GM19043 (cell line): ENCODE data around the gene SRP54.
A peak's percentile ranks its signal among the peaks of the same experiment; 100 is the strongest.
"Not testable (repeated sequence)": the region's sequence is repeated elsewhere in the genome, so short reads cannot be mapped to it uniquely, and the experiment has no call there.

Experiments used
- ATAC-seq: cut with Tn5 transposase; IDR thresholded peaks from one replicate; pipeline ENCODE4 v1.9.1; 2021; ENCODE audit warnings: low read depth; ENCODE audit not compliant: unreplicated experiment

SRP54 gene

DNA sequence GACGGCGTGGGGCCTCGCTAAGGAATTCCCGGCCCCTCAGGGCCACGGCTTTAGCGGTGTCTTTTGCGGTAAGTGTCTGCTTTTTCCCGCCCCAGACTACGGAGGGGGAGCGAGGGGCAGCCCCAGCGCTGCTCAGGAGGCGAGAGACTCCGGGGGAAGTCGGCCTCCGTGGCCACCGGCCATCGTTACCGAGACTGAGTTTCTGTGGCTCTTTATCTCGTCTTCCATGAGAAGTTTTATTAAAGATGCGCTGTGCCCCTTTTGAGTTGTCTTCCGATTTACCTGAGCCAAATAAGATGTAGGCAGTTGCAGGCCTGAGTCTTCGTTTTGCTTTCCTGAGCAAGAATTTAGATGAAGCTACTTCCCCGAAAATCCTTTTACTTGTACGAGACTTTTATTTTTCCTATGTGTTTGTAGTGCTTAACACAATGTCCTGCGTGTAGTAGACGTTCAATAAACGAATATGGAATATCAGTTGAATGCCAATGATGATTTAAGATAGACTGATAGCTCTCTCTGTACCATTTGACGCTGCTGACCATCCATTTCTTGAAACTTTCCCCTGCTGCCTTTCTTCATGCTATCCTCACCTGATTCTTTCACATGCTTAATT, 462 bp downstream of the SRP54 start:
- ATAC-seq = peak; percentile 23

DNA sequence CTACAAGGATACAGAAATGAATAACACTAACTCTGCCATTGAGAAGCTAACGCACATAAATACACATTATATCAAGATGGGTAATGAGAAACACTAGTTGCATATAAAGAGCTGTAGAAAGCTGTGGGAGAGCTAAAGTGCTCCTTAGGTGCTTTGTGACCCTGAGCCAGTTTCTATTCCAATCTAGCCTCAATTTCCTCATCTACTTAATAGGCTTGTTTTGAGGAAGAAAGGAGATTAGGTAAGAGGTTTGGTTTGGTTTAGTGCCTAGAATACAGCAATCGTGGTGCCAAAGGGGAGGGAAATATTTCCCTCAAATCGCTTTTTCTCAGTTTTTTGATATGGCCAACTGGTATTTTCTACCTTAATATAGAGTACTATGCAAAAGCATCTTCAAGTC, 994 bp downstream of the SRP54 start:
- no peak for ATAC-seq

DNA sequence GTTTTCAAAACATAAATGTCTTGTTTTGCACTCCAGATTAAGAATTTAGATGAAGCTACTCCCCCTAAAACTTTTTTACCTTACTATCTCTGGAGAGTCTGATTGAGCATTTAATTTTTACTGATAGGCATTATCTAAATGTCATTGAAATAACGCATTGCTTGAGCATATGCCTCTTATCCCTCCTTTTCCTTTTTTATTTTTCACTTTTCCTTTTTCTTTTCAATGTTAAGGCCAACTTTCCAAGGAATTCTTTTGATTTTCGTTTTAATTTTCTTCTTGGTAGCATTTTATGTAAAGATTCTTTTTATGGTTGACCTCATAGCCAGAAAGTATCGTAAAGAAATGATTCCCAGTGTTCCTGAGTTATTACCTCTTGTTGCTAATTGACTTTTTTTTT, 2.9 kb downstream of the SRP54 start:
- ATAC-seq = no peak

DNA sequence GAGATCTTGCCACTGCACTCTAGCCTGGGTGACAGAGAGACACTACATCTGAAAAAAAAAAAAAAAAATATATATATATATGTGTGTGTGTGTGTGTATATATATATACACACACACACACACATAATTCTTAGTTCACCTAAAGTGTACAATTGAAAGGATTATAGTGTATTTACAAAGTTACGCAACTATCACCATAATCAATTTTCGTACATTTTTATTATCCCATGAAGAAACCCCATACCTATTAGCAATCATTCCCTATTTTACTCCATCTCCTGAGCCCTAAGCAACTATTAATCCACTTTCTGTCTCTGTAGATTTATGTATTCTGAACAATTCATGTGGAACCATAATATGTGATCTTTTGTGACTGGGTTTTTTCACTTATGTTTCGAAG, 4.4 kb downstream of the SRP54 start:
- ATAC-seq = no peak

DNA sequence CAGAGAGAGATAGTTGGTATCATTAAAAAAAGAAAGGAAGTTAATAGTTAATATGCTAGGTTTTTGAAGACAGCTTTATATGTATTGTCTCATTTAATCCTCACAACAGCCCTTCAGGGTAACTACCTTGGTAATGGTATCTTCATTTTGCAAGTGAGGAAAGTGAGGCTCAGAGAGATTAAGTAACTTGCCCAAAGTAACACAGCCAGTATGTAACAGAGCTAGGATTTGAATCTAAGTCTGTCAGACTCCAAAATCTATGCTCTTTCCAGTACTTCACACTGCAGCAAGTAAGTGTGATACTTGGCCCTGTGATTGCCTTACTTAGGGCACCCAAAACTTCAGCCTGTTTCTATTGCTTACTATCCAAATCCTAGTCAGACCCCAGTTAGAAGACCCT, 7.0 kb downstream of the SRP54 start:
- no peak for ATAC-seq

DNA sequence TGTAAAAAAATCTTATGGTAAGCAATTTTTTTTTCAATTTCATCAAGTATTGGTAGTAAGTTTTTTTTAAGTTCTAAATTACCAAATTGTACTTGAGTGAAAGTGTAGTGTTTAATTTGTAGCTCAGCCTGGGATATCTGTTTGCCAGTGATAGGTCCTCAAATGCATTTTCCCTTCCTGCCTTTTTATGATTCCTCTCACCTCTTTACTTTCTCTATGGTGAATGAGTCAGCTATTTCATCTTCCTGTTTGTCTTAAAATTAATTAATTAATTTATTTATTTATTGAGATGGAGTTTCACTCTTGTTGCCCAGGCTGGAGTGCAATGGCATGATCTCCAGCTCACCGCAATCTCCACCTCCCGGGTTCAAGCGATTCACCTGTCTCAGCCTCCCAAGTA, 10.6 kb downstream of the SRP54 start:
- no peak for ATAC-seq

DNA sequence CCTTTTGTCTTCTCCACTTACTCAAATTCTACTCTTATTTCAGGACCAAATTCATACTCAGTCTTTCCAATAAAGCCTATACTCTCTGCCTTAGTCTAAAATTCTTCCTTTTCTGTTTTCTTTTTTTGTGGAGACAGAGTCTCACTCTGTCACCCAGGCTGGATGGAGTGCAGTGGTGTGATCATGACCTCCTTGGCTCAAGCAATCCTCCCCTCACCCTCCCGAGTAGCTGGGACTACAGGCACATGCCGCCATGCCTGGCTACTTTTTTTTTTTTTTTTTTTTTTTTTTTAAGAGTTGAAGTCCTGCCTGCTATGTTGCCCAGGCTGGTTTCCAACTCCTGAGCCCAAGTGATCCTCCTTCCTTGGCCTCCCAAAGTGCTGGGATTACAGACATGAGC, 11.9 kb downstream of the SRP54 start:
- ATAC-seq = no peak

DNA sequence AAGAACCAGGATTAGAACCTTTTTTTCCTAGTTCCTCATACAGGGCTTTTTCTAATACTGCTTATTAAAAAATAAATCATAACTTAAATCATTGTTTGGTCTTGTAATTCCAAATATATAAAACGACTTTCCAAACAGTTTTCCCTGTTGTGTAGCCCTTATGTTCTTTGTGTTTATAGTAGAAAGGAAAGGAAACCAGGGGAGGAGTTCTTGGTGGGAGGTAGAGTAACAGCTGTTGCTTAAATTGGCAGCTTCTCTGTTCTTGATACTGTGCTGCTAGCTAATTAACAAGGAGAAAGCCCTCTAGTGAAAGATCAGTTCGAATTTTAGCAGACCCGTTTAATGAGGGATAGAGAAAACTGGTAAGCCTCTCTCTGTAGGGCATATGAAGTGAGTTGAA, 15.0 kb downstream of the SRP54 start:
- no peak for ATAC-seq

DNA sequence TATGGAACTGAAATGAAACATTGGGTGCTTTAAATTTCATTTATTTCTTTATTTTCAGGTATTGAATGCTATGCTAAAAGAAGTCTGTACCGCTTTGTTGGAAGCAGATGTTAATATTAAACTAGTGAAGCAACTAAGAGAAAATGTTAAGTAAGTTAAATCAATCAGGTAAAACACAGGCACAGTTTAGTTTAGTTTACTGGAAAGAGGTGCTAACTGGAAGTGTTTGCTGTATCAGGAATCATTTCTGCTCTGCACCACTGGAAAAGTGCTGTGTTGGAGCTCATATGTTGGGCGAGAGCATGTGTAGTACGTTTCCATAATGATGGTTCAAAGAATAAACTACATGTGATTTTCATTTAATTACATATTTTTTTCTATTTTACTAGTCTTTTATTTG, 16.7 kb downstream of the SRP54 start:
- no peak for ATAC-seq

DNA sequence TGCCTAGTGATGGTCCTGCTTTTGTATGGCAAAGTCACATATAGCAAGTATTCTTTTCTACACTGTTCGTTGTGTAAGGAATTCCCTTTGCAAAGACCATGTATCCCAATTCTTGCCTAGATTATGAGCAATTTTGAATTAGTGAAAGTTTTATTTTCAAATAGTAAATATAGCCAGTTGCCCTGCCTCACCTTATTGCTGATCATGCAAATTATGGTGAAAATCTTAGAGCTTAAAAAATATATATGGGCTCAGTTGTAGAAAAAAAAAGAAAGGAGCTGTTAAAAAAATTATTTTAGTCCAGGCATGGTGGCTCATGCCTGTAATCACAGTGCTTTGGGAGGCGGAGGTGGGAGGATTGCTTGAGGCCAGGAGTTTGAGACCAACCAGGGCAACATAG, 18.8 kb downstream of the SRP54 start:
- no peak for ATAC-seq

DNA sequence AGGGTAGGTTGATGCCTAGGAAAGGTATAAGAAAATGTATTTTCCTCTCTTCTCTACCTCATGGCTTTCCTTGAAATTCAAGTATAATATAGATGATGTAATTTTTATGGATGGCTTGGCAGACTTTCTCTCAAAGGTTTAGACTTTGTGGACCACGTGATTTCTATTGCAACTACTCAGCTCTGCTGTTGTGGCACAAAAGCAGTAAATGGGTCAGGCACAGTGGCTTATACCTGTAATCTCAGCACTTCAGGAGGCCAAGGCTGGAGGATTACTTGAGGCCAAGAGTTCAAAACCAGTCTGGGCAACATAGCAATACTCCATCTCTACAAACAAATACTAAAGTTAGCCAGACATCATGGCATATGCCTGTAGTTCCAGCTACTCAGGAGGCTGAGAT, 22.0 kb downstream of the SRP54 start:
- ATAC-seq = no peak

DNA sequence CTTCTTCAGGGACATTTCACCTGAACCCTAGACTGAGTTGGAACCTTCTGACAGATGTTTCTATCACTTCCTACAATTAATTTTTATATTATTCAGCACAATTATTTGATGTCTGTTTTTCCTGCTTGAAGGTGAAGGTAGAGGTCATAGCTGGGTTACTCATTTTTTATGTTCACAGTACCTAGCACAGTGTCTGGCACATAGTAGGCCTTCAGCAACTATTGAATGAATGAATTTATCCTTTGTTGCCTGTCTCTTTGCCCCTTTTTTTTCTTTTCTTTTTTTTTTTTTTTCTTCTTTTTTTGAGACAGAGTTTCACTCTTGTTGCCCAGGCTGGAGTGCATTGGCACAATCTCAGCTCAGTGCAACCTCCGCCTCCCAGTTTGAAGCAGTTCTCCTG, 33.8 kb downstream of the SRP54 start:
- ATAC-seq = no peak

DNA sequence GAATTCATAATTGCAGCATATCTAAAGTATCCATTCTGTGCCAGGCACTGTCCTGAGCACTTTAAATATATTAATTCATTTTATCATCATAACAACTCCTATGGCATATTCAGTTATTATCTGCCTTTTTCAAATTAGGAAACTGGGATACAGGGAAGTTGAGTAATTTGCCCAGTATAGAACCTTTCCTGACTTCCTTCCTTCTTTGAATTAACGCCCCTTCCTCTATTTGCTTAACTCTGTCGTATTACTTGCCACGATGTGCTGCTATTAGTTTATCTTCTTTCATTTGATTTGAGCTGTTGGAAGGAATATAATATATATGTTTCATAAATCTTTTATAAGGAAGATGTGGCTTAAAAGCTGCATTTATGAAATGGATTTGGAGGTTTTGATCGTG, 37.9 kb downstream of the SRP54 start:
- no peak for ATAC-seq

DNA sequence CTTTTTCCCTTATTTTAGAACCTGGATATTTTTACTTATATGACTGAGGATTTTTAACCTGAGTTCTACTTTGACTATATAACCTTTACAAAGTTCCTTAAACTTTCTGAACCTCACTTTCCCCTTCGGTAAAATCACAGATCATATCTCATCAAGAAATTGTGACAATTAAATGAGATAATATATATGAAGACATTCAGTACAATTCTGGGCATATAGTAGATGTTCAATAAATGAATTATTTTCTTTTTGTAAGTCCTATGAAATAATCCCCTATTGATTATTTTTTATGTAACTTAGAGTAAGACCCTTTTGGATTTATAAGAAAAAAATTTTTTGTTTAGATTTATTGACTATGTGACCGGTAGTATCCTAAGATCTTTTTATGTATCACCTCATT, 45.6 kb downstream of the SRP54 start:
- ATAC-seq = no peak

DNA sequence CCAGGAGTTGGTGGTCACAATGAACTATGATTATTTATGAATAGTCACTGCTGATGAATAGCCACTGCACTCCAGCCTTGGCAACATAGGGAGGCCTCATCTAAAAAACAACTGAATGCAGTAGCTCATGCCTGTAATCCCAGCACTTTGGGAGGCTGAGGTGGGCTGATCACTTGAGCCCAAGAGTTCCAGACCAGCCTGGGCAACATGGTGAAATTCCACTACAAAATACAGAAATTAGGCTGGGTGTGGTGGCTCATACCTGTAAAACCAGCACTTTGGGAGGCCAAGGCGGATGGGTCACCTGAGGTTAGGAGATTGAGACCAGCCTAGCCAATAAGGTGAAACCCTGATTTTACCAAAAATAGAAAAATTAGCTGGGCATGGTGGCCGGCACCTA, 49.8 kb downstream of the SRP54 start:
- no peak for ATAC-seq

DNA sequence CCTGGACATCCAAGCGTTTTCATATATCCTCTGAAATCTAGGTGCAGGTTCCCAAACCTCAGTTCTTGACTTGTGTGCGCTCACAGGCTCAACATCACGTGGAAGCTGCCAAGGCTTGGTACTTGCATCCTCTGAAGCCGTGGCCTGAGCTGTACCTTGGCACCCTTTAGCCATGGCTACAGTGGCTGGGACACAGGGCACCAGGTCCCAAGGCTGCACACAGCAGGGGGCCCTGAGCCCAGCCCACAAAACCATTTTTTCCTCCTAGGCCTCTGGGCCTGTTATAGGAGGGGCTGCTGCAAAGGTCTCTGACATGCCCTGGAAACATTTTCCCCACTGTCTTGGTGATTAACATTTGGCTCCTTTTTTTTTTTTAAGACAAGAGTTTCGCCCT, 51.6 kb downstream of the SRP54 start:
- ATAC-seq = no peak

DNA sequence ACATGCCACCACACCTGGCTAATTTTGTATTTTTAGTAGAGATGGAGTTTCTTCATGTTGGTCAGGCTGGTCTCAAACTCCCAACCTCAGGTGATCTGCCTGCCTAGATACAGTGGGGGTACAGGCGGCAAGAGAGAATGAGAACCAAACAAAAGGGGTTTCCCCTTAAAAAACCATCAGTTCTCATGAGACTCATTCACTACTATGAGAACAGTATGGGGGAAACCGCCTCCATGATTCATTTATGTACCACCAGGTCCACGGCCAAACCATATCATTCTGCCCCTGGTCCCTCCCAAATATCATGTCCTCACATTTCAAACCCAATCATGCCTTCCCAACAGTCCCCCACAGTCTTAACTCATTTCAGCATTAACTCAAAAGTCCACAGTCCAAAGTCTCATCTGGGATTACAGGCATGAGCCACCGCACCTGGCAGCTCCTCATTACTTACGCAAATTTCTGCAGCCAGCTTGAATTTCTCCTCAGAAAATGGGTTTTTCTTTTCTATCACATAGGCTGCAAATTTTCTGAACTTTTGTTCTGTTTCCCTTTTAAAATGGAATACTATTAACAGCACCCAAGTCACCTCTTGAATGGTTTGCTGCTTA, 52.3 kb downstream of the SRP54 start:
- ATAC-seq = not testable (repeated sequence)

DNA sequence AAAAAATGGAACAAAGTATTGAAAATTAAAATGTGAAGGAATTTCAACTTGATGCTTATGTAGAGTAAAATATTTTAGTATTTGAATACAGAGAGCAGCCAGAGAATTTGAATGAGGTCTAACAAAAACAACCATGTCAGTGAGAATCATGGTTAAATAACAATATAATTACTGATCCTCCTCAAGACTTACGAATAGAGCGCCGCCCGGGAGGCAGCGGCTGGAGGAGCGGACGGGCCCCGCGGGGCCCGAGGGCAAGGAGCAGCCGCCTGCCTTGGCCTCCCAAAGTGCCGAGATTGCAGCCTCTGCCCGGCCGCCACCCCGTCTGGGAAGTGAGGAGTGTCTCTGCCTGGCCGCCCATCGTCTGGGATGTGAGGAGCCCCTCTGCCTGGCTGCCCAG, 55.5 kb downstream of the SRP54 start:
- not testable (repeated sequence) for ATAC-seq

DNA sequence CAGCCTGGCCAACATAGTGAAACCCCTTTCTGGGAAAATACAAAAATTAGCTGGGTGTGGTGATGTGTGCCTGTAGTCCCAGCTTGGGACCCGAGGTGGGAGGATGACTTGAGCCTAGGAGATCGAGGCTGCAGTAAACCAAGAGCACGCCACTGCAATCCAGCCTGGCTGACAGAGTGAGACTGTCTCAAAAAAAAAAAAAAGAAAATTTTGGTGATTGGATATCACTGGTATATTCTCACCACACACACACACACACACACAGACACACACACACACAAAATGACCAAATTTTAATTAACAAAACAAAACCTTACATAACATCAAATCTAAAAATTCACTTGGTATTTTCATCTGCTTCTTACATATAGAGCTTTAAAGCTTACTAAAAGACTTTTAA, 59.8 kb downstream of the SRP54 start:
- ATAC-seq = no peak

DNA sequence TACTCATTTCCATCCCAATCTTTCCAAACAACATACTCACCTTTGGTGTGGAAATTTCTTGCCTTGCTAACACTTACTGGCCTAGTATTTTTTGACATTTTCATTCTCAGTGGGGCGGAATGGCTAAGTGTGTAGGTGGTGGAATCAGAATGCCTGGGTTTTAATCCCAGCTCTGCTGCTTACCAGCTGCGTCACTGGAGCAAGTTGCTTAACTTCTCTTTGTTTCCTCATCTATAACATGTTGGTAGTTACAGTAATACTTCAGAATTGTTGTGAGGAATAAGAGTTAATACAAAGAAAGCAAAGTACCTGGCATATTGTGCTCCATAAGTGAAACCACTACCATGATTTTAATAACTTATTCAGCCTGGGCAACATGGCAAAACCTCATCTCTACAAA, 60.3 kb downstream of the SRP54 start:
- ATAC-seq = no peak

DNA sequence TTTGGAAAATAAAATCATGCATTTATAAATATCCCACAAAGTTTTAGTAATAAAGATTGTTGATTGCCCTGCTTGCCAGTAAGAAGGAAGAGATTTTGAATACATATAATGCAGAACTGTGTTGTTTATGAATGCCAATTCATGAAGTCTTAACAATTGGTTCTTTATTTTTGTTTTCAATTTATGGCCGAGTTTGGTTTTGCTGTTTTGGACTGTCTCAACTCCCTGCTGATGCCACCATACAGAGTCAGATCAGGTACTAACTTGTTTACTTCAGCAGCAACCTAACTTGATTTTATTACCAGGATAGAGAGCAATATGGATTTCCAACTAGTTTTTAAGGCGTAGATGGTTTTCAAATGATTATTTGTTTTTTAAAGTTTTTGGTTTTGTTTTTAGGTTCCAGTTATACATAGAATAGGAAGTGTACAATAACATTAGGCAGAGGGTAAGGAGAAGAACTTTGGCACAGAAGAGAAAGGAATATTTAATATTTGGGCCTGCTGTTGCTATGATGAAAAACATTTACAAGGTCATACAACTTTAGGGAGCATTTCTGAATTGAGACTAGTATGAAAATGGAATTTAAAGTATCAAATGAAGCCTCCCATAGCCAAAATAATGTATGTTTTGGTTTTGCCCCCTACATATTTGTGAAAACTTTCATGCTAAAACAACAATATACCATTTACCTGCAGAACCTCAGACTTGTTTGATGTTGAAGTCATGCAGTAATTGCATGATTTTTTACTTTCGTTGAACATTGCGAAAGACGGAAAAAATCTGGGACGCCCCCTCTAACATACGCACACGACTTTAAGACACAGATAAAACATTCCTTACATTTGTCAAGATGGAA, 62.4 kb downstream of the SRP54 start:
- ATAC-seq = no peak

DNA sequence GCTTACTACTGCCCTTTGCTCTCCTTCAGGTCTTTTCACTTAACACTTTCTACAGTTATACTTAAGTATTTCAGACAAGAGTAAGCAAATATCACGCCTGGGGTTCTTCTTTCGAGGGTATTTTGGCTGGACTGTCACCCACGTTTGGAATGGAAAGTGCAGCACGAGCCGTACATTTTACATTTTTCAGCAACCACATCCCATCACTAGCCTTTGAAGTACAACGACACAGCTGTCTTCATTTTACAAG, 62.9 kb downstream of the SRP54 start:
- no peak for ATAC-seq
